Activated naive CD4-positive, alpha-beta T cell treated with anti-CD3 and anti-CD28 coated beads, Interleukin-2, amount 50 U/mL, for 24 hours (primary cell): Measurements from ENCODE around the gene C1orf74.

Experiments
- H3K27ac Mint-ChIP-seq: one replicate; pipeline ENCODE4 v1.8.0; 2021; ENCODE audit warnings: mild to moderate bottlenecking, mixed read lengths
- H3K27me3 Mint-ChIP-seq: one replicate; pipeline ENCODE4 v1.8.0; 2021; ENCODE audit warnings: mixed read lengths
- H3K36me3 Mint-ChIP-seq: one replicate; pipeline ENCODE4 v1.8.0; 2021; ENCODE audit warnings: mixed read lengths
- H3K4me1 Mint-ChIP-seq: one replicate; pipeline ENCODE4 v1.8.0; 2021; ENCODE audit warnings: mixed read lengths
- H3K4me3 Mint-ChIP-seq: one replicate; pipeline ENCODE4 v1.8.0; 2021; ENCODE audit warnings: mild to moderate bottlenecking, mixed read lengths
- H3K9me3 Mint-ChIP-seq: one replicate; pipeline ENCODE4 v1.8.0; 2021; ENCODE audit warnings: mixed read lengths

The C1orf74 gene

DNA sequence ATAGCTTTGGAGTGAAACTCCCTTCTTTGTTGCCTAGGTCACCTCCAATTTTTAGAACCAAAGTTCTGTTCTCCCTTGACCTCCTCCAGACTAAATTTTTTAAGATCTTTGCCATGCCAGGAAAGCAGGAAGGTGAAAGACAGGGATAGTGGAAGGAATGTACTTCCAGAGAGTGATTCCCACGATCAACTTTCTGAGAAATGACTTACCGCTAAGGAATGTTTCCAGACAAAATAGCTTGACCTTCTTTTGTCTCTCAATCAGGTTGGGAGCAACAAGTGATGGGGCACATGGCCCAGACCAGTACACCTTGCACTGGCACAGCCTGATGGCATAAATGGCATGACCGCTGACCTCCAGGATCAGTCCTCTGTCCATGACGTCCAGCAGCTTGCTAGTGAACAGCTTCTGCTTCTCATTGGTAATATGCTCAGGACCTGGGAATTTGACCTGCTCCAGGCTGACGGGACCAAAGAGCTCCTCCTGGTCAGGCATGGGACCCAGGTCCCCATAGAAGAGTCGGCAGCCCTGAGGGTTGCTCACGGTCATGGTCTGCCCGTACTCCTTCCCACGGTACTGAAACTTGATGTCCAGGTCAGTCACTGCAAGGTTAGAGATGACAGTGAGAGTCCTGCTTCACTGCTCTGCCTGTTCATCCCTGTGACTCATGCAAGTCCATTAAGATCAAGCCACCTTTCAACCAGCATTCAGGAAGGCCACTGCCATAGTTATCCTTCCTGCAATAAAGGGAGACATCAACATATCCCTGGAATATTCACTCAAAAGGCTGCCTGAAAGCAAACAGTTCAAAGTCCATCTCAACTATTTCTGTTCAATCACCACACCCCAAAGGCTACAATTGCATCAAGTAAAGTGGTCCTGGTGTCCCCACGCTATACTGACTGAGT lies 6.2 kb upstream of the C1orf74 start:
- Mint-ChIP-seq H3K9me3 (peaks cover 5% of the 10 kb centered on the region), H3K4me3 (no peak overlapping the region), H3K36me3 (peaks cover 7% of the 10 kb centered on the region), H3K4me1 (peaks cover 2% of the 10 kb centered on the region), H3K27ac (peak overlapping the region; percentile 5), H3K27me3 (peaks cover 6% of the 10 kb centered on the region)

DNA sequence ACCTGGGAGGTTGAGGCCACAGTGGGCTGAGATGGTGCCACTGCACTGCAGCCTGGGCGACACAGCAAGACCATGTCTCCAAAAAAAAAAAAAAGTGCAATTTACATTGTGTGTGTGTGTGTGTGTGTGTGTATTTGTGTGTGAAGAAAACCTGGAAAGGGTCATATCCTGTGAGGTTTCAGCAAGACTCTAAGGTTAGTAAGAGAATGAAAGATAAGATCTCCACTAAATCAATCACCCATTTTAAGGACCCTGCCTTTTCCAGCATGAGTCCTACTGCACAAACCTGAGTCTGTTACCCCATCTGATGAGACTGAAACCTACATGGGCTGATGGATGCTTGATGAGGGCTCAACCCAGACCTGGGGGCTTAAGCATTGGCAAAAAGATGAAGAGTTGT lies 4.9 kb upstream of the C1orf74 start:
- Mint-ChIP-seq H3K27ac (no peak overlapping the region), H3K4me3 (no peak overlapping the region), H3K36me3 (peaks cover 10% of the 10 kb centered on the region), H3K27me3 (peaks cover 6% of the 10 kb centered on the region), H3K4me1 (peaks cover 14% of the 10 kb centered on the region), H3K9me3 (peaks cover 5% of the 10 kb centered on the region)

DNA sequence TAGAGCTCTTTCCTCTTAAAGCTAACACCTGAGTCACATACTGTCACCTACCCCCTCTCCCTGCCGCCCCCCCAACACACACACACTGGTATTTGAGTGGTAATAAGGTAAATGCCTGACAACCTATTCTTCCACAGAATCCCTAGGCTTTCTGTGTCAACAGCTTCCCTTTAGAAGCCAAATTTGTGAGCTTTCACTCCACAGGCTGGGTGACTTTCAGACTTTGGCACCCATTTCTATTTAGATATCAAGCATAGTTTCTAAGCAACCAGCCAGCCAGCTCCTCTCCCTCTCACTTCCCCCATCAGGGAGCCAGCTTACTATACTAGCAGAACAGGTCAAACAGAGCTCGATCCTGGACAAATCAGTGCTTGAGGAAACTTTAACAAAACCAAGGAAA lies 3.2 kb upstream of the C1orf74 start:
- no peak overlapping the region for H3K27ac Mint-ChIP-seq
- no peaks in the 10 kb centered on the region for H3K9me3 Mint-ChIP-seq
- H3K36me3 Mint-ChIP-seq, result peaks cover 7% of the 10 kb centered on the region
- H3K4me3 Mint-ChIP-seq, result no peak overlapping the region
- peaks cover 4% of the 10 kb centered on the region for H3K27me3 Mint-ChIP-seq
- H3K4me1 Mint-ChIP-seq, result peaks cover 26% of the 10 kb centered on the region

DNA sequence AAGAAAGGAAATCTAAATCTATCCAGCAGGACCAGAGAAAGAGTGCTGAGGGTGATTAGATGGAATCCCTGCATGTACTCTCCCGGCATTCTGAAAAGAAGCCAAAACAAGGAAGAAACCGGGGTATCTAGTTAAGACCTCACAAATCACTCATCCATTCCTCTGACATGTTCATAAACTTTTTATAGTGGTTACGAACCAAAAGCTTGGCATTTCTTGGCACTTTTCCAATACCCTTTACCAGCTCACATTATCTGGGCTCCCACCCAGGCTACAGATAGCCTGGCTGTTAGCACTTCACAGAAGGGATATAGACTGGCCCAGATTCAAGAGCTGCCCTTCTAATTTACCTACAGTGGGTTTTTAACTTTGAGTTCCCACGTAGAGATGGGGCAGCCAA lies 1.8 kb upstream of the C1orf74 start:
- Mint-ChIP-seq H3K9me3 (no peaks in the 10 kb centered on the region), H3K4me3 (no peak overlapping the region), H3K27ac (no peak overlapping the region), H3K27me3 (peaks cover 2% of the 10 kb centered on the region), H3K4me1 (peaks cover 26% of the 10 kb centered on the region), H3K36me3 (peaks cover 11% of the 10 kb centered on the region)

DNA sequence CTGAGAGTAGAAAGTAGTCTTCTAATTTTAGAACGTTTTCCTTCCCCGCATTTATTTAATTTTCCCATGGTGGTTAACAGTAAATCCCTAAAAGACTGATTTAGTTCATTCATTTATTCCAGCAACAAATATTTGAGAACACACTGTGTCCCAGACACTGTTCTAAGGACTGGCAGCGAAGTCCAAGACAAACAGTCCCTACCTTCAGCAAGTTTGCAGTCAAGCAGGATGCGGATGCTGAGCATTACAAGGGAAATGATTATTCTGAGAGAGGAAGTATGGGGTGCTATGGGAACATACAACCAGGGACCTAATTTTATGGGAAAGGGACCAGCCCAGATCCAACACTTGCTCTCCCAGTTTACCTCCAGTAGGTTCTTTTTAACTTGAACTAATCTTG lies 1.2 kb upstream of the C1orf74 start:
- no peaks in the 10 kb centered on the region for H3K9me3 Mint-ChIP-seq
- peaks cover 26% of the 10 kb centered on the region for H3K4me1 Mint-ChIP-seq
- peaks cover 9% of the 10 kb centered on the region for H3K36me3 Mint-ChIP-seq
- H3K27ac Mint-ChIP-seq, result peak overlapping the region; percentile 100
- H3K4me3 Mint-ChIP-seq, result peak overlapping the region; percentile 99
- peaks cover 2% of the 10 kb centered on the region for H3K27me3 Mint-ChIP-seq

DNA sequence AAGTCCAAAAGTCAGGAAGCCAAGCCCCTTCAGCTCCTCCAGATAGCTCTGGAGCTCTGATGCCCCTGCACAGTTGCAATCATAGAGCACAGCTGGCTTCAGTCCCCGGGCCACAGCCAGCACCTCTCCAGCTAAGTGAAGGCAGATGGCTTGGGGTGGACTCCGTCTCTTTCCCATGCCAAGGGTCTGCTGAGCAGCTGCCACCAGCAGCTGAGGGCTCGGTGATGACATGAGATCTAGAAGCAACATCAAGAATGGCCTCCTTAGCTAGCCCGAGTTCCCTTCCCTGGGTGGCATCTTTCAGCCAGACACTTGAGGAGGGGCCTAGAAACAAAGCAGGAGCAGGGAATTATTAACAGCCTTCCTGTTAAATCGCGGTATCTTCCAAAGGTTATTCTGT lies 973 bp downstream of the C1orf74 start:
- Mint-ChIP-seq H3K9me3 (no peaks in the 10 kb centered on the region), H3K27ac (peak overlapping the region; percentile 100), H3K27me3 (peaks cover 2% of the 10 kb centered on the region), H3K4me1 (peaks cover 39% of the 10 kb centered on the region), H3K36me3 (peaks cover 17% of the 10 kb centered on the region), H3K4me3 (peak overlapping the region; percentile 99)

DNA sequence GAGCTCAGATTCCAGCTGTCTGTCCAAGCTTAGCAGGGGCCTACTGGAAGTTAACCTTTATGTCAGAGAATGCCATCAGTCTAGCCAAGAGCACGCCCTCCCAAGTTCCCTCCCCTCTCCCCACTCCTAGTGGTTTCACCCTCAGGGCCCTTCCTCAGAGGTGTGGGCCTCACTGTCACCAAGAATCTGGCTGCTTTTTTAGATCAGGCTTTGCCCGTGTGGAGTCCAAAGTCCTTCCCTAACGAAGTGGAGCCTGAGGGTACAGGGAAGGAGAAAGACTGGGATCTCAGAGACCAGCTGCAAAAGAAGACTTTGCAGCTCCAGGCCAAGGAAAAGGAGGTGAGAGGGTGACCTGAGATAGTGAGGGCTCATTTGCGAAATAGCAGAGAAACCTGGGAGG lies 4.1 kb downstream of the C1orf74 start:
- Mint-ChIP-seq H3K4me1 (peaks cover 56% of the 10 kb centered on the region), H3K36me3 (peaks cover 33% of the 10 kb centered on the region), H3K4me3 (no peak overlapping the region), H3K9me3 (no peaks in the 10 kb centered on the region), H3K27me3 (no peaks in the 10 kb centered on the region), H3K27ac (peak overlapping the region; percentile 85)

DNA sequence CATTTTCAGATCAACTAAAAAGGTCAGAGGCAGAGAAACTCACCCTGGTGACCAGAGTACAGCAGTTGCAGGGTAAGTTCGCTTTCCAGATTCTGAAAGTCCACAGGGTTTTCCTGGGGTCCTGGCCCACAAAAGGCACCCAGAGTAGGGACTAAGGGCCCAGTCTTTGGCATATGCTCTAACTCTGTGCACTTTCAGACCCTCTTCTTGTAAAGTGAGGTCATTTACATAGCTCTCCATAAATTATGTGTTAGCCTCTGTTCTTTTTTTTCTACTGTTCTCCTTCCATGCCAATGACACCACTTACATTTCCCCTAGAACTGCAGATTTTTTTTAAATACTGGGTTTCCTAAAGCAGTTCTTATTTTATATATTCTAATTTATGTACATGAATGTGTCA lies 6.3 kb downstream of the C1orf74 start:
- Mint-ChIP-seq H3K36me3 (peaks cover 45% of the 10 kb centered on the region), H3K4me1 (peaks cover 34% of the 10 kb centered on the region), H3K9me3 (no peaks in the 10 kb centered on the region), H3K4me3 (no peak overlapping the region), H3K27ac (peak overlapping the region; percentile 61), H3K27me3 (no peaks in the 10 kb centered on the region)

DNA sequence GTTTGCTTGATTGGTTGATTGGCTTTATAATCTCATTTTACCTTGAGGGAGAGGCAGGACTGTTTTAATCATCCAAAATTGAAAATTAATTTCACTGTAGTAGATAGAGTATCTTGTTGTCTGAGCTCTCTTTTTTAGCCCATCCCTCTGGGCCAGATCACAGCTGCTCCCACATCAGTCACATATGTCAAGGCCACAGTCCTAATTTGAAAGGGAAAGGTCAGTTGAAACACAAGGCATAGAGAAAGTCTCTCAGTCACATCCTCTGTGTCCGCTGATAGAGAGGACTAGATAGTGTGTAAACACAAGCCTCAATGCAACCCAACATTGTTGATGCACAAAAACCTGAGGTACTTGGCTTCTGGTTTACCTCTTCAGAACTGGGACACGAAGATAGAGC lies 6.8 kb downstream of the C1orf74 start:
- Mint-ChIP-seq H3K36me3 (peaks cover 46% of the 10 kb centered on the region), H3K4me3 (no peak overlapping the region), H3K27ac (peak overlapping the region; percentile 61), H3K27me3 (no peaks in the 10 kb centered on the region), H3K4me1 (peaks cover 34% of the 10 kb centered on the region), H3K9me3 (no peaks in the 10 kb centered on the region)

DNA sequence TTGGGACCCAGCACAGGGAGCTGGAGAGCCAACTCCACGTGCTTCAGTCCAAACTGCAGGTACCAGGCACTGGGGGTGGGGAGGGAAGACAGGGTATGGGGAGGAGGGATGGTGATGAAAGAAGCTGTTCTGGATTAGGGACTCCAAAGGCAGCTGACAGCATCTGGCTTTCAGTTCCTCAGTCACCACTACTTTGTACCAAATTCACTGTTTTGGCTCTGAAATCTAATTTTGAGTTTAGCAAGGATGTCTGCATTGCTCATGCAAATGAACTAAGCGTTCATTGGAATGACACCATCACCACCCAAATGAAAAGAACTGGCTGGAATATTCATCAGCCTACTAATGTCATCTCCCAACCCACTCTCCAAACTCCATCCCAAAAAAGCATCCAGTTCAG lies 8.7 kb downstream of the C1orf74 start:
- peaks cover 44% of the 10 kb centered on the region for H3K36me3 Mint-ChIP-seq
- no peak overlapping the region for H3K4me3 Mint-ChIP-seq
- peak overlapping the region; percentile 66 for H3K27ac Mint-ChIP-seq
- H3K27me3 Mint-ChIP-seq, result no peaks in the 10 kb centered on the region
- peaks cover 34% of the 10 kb centered on the region for H3K4me1 Mint-ChIP-seq
- H3K9me3 Mint-ChIP-seq, result no peaks in the 10 kb centered on the region

DNA sequence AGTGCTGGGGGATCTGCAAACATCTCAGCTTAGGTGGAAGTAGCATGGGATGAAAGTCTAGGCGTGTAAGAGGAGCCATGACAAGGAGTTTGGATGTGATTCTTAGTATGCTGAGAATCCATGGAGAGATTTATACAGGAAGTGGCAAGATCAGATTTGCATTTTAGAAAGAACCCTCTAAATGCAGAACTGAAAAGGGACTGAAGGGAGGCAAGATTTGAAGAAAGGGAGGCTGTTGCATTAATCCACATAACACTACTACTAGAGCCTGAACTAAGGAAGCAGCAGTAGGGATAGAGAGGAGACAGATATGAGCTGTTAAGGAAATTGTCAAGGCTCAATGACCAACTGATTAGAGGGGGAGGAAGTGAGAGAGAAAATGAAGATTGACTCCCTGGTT lies 9.8 kb downstream of the C1orf74 start:
- H3K27ac Mint-ChIP-seq, result peak overlapping the region; percentile 93
- no peak overlapping the region for H3K4me3 Mint-ChIP-seq
- H3K36me3 Mint-ChIP-seq, result peaks cover 41% of the 10 kb centered on the region
- no peaks in the 10 kb centered on the region for H3K9me3 Mint-ChIP-seq
- peaks cover 30% of the 10 kb centered on the region for H3K4me1 Mint-ChIP-seq
- no peaks in the 10 kb centered on the region for H3K27me3 Mint-ChIP-seq

DNA sequence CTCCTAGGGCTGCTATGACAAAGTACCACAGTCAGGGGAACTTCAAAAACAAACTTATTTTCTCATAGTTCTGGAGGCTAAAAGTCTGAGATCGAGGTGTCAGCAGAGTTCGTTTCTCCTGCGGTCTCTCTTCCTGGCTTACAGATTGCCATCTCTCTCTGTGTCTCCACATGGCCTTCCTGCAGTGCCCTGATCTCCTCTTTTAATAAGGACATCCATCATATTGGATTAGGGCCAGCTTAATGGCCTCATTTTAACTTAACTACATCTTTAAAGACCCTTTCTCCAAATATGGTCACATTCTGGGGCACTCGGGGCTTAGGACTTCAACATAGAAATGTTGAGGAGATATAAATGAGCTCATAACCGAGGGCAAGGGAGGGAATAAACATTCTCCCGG lies 12.2 kb downstream of the C1orf74 start:
- Mint-ChIP-seq H3K27ac (no peak overlapping the region), H3K27me3 (no peaks in the 10 kb centered on the region), H3K9me3 (no peaks in the 10 kb centered on the region), H3K36me3 (peaks cover 31% of the 10 kb centered on the region), H3K4me3 (no peak overlapping the region), H3K4me1 (peaks cover 30% of the 10 kb centered on the region)

DNA sequence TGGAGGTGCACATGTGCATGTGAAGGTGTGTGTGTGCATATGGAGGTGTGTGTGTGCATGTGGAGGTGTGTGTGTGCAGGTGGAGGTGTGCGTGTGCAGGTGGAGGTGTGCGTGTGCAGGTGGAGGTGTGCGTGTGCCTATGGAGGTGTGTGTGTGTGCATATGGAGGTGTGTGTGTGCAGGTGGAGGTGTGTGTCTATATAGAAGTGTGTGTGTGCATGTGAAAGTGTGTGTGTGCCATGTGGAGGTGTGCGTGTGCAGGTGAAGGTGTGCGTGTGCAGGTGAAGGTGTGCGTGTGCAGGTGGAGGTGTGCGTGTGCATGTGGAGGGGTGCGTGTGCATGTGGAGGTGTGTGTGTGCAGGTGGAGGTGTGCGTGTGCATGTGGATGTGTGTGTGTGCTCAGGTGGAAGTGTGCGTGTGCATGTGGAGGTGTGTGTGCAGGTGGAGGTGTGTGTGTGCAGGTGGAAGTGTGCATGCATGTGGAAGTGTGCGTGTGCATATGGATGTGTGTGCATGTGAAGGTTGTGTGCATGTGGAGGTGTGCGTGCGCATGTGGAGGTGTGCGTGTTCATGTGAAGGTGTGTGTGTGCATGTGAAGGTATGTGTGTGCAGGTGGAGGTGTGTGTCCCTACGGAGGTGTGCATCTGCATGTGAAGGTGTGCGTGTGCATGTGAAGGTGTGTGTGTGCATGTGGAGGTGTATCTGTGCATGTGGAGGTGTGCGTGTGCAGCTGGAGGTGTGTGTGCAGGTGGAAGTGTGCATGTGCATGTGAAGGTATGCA lies 13.5 kb downstream of the C1orf74 start:
- Mint-ChIP-seq H3K4me3 (no peak overlapping the region), H3K4me1 (peaks cover 35% of the 10 kb centered on the region), H3K9me3 (no peaks in the 10 kb centered on the region), H3K27me3 (no peaks in the 10 kb centered on the region), H3K36me3 (peaks cover 31% of the 10 kb centered on the region), H3K27ac (no peak overlapping the region)

DNA sequence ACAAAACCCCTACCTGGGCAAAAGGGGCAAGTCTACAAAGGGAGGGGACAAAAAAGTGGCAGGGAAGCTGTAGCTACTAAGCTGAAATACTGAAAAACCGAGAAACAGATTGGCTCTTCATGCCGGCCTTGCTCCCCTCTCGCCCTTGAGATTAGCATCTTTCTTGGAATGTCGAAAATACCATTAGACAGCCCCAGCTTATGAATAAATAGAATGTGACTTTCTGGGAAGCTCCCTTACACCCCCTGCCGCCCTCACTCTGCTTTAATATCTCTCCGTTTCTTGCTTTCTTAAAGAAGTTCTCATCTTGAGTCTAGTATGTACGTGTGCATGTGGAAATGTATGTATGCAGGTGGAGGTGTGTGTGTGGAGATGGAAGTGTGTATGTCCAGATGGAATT lies 14.4 kb downstream of the C1orf74 start:
- peaks cover 42% of the 10 kb centered on the region for H3K4me1 Mint-ChIP-seq
- peaks cover 26% of the 10 kb centered on the region for H3K36me3 Mint-ChIP-seq
- H3K9me3 Mint-ChIP-seq, result no peaks in the 10 kb centered on the region

DNA sequence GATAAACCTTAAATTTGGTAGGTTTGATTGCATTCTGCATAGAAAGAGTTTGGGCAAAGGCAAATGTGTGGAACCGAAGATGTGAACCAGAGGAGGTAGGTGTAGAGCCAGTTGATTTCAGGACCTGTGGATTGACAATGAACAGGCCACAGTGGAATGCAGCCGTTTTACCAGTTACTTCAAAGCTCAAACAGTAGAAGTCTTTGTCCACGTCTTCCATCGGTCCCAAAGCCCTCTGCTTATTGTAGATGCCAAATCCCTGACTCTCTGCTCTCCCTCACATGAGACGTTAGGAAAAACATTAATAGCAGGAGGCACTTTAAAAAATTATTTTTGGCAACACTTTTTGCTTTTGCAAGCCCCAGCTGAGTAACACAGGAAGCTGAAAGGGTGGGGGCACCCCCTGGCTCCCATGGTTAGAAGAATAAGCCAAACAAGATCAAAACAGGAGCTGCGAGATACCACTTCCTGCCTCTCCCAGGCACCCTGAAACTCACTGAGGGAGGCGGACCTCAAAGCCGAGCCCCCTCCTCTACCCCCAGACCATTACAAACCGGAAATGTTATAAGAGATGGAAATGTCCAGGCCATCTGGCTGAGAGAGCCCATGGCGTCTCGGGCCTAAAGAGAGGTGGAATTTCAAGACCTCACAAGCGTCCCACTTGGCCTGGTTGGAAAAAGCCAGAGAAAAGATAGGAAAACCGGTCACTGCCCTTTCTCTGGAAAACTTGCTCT lies 15.0 kb downstream of the C1orf74 start:
- Mint-ChIP-seq H3K9me3 (no peaks in the 10 kb centered on the region), H3K36me3 (peaks cover 21% of the 10 kb centered on the region)

More for the DNA sequence above, 14.4 kb downstream of the C1orf74 start:
- Mint-ChIP-seq H3K27ac (no peak overlapping the region), H3K27me3 (no peaks in the 10 kb centered on the region), H3K4me3 (no peak overlapping the region)

More for the DNA sequence above, 15.0 kb downstream of the C1orf74 start:
- H3K4me3 Mint-ChIP-seq, result no peak overlapping the region
- peaks cover 45% of the 10 kb centered on the region for H3K4me1 Mint-ChIP-seq
- no peak overlapping the region for H3K27ac Mint-ChIP-seq
- H3K27me3 Mint-ChIP-seq, result no peaks in the 10 kb centered on the region
